HepG2 (cell line): Measurements from ENCODE around the gene EPHA4. TPM values are rescaled to one million over a fixed set of nuclear protein-coding genes. Genes with fewer than 3 reads are reported as not detected.

Source experiments
- ATAC-seq: fragments of 200-7000 bp; cut with Tn5 transposase; 3 replicates; pipeline ENCODE4 v1.9.1; 2020; ENCODE audit warnings: mild to moderate bottlenecking, moderate library complexity
- BruUV-seq: library from RNA; stranded (reverse); fragments of 400-500 nt; replicated peaks from 2 replicates; lab custom pipeline; 2021; lab: Mats Ljungman, UMichigan
- CTCF ChIA-PET: fragments of 300-600 bp; formaldehyde crosslinking; extraction: SDS; loops from one replicate; lab custom pipeline; 2021; ENCODE audit warnings: low total read pairs, inconsistent platforms, low intra/inter-chr PET ratio; lab: Yijun Ruan, JAX
- POLR2A ChIA-PET: fragments of 350-600 bp; sonication (Branson Sonifier 250); formaldehyde crosslinking; loops from one replicate; lab custom pipeline; 2020; ENCODE audit warnings: antibody characterized with exemption, inconsistent platforms; lab: Yijun Ruan, JAX
- DNase-seq: peaks from one replicate; pipeline ENCODE4 v3.0.0-alpha.2; 2015; ENCODE audit warnings: low spot score
- FAIRE-seq: peaks from 3 replicates; lab custom pipeline; 2011; peaks lifted over from hg19 to GRCh38; lab: Jason Lieb, UNC
- H2AFZ ChIP-seq: one replicate; pipeline ENCODE4 v1.6.1; 2011; ENCODE audit warnings: low read length, inconsistent platforms
- H3K27ac ChIP-seq: fragments of 300-600 bp; 3 replicates; pipeline ENCODE4 v1.8.0; 2011; ENCODE audit warnings: mixed run types, mild to moderate bottlenecking, mixed read lengths, low read length, inconsistent platforms; ENCODE audit not compliant: insufficient read depth; ENCODE audit errors: extremely low read length
- H3K27me3 ChIP-seq, 2 experiments: fragments of 200-600 bp in 1 of 2; 2 replicates in 1 of 2; 3 replicates in 1 of 2; pipeline versions ENCODE4 v1.6.0 to v1.8.0; 2011; ENCODE audit warnings: low read length in 2 of 2, mild to moderate bottlenecking in 2 of 2, moderate library complexity in 2 of 2, inconsistent platforms in 1 of 2; ENCODE audit not compliant: insufficient read depth in 2 of 2, control insufficient read depth in 1 of 2
- H3K36me3 ChIP-seq, 2 experiments: fragments of 200-600 bp in 1 of 2; replicated peaks in 1 of 2; 2 replicates in 1 of 2; 3 replicates in 1 of 2; pipeline versions ENCODE4 v1.5.1 to v1.8.0; 2011; ENCODE audit warnings: low read length in 2 of 2, inconsistent platforms in 1 of 2; ENCODE audit not compliant: insufficient read depth in 2 of 2, control insufficient read depth in 1 of 2
- H3K4me1 ChIP-seq: 2 replicates; pipeline ENCODE4 v1.5.1; 2012; ENCODE audit warnings: low read length, inconsistent platforms; ENCODE audit not compliant: insufficient read depth
- H3K4me2 ChIP-seq: 2 replicates; pipeline ENCODE4 v1.6.0; 2011; ENCODE audit warnings: low read depth, low read length, inconsistent platforms
- H3K4me3 ChIP-seq, 3 experiments: fragments of 200-600 bp in 1 of 3; sonication (generic), shearing (Covaris generic) in 1 of 3; replicated peaks in 1 of 3; 2 replicates each; pipeline ENCODE4 v1.5.1; 2011 to 2016; ENCODE audit warnings: low read length in 3 of 3, inconsistent platforms in 2 of 3, low read depth in 2 of 3, mild to moderate bottlenecking in 2 of 3, control low read depth in 1 of 3, mixed read lengths in 1 of 3; ENCODE audit not compliant: insufficient read depth in 1 of 3
- H3K79me2 ChIP-seq: one replicate; pipeline ENCODE4 v1.6.1; 2011; ENCODE audit warnings: low read length, inconsistent platforms; ENCODE audit not compliant: insufficient read depth
- H3K9ac ChIP-seq: 2 replicates; pipeline ENCODE4 v1.6.0; 2011; ENCODE audit warnings: mild to moderate bottlenecking, low read depth, low read length, inconsistent platforms; ENCODE audit not compliant: insufficient read depth
- H3K9me3 ChIP-seq: 2 replicates; pipeline ENCODE4 v1.5.1; 2012; ENCODE audit warnings: mild to moderate bottlenecking, low read length
- H4K20me1 ChIP-seq: 2 replicates; pipeline ENCODE4 v1.6.0; 2011; ENCODE audit warnings: inconsistent platforms, mild to moderate bottlenecking, low read length, moderate library complexity; ENCODE audit not compliant: insufficient read depth
- CHD2 ChIP-seq: IDR thresholded peaks from 2 replicates; pipeline ENCODE4 v1.6.1; 2011; ENCODE audit warnings: low read depth, low read length, improper control_type of control experiment
- CSRNP1 ChIP-seq: sonication (generic); formaldehyde crosslinking; IDR thresholded peaks from 2 replicates; pipeline ENCODE4 v1.8.1; 2023; ENCODE audit warnings: mild to moderate bottlenecking, missing genetic modification reagents
- CTCF ChIP-seq: sonication (generic); formaldehyde crosslinking; IDR thresholded peaks from 2 replicates; pipeline ENCODE4 v1.5.0; 2020; ENCODE audit warnings: mild to moderate bottlenecking, missing genetic modification reagents, moderate library complexity
- EP300 ChIP-seq, 3 experiments: sonication (generic) in 1 of 3; formaldehyde crosslinking in 1 of 3; IDR thresholded peaks; 2 replicates each; pipeline versions ENCODE4 v1.5.1 to v1.6.1; 2011 to 2020; ENCODE audit warnings: low read depth in 2 of 3, low read length in 2 of 3, borderline replicate concordance in 1 of 3, improper control_type of control experiment in 1 of 3, mild to moderate bottlenecking in 1 of 3, missing genetic modification reagents in 1 of 3, moderate library complexity in 1 of 3
- HDAC6 ChIP-seq: fragments of 200-600 bp; sonication (generic); IDR thresholded peaks from 2 replicates; pipeline ENCODE4 v1.7.0; 2017; ENCODE audit warnings: mild to moderate bottlenecking, antibody characterized with exemption, low read length, low read depth
- NR2F6 ChIP-seq, 2 experiments: IDR thresholded peaks; 2 replicates each; pipeline ENCODE4 v1.6.1; 2016; ENCODE audit warnings: antibody characterized with exemption in 1 of 2, mild to moderate bottlenecking in 1 of 2
- PAF1 ChIP-seq: IDR thresholded peaks from 2 replicates; pipeline ENCODE4 v1.6.1; 2016; ENCODE audit warnings: missing genetic modification reagents, missing compliant biosample characterization
- SNAI1 ChIP-seq: sonication (generic); formaldehyde crosslinking; IDR thresholded peaks from 2 replicates; pipeline ENCODE4 v1.5.0; 2020; ENCODE audit warnings: mild to moderate bottlenecking, missing genetic modification reagents, borderline replicate concordance
- SOX13 ChIP-seq, 3 experiments: fragments of 450-650 bp in 1 of 3; sonication (generic) in 1 of 3; formaldehyde crosslinking in 1 of 3; IDR thresholded peaks in 2 of 3; conservative IDR thresholded peaks in 1 of 3; 2 replicates each; pipeline versions ENCODE4 v1.5.0 to v1.6.1; 2016 to 2020; ENCODE audit warnings: antibody characterized with exemption in 1 of 3, mild to moderate bottlenecking in 1 of 3, missing compliant biosample characterization in 1 of 3, missing genetic modification reagents in 1 of 3, moderate library complexity in 1 of 3
- ZBTB33 ChIP-seq: sonication (generic); formaldehyde crosslinking; IDR thresholded peaks from 2 replicates; pipeline ENCODE4 v1.4.0; 2020; ENCODE audit warnings: missing genetic modification reagents
- ZNF260 ChIP-seq: sonication (generic); formaldehyde crosslinking; IDR thresholded peaks from 2 replicates; pipeline ENCODE4 v1.4.0; 2020; ENCODE audit warnings: missing genetic modification reagents, low read depth, mild to moderate bottlenecking, borderline replicate concordance
- ZNF639 ChIP-seq: conservative IDR thresholded peaks from 2 replicates; pipeline ENCODE4 v1.6.1; 2018; ENCODE audit warnings: missing genetic modification reagents
- ZNF710 ChIP-seq: sonication (generic); formaldehyde crosslinking; IDR thresholded peaks from 2 replicates; pipeline ENCODE4 v1.5.0; 2020; ENCODE audit warnings: mild to moderate bottlenecking, missing genetic modification reagents, borderline replicate concordance
- WGBS: methylation state at CpG from one replicate; pipeline ENCODE4 v1.1.6; 2017; ENCODE audit warnings: low lambda C conversion rate; 5-methylcytosine and 5-hydroxymethylcytosine counted together
- in situ Hi-C: cut with HindIII; loops from 2 replicates; pipeline ENCODE4 v1.10.0; 2017; ENCODE audit warnings: low pct_unique_long_range_greater_than_20kb; ENCODE audit not compliant: extremely low pct_ligation_motif_present
- intact Hi-C: fragments of 100-400 bp; cut with micrococcal nuclease; formaldehyde crosslinking; loops from one replicate; pipeline ENCODE4 v1.10.0; 2022; ENCODE audit not compliant: unreplicated experiment
- polyA plus RNA-seq, 8 experiments: library from polyadenylated mRNA; depleted of rRNA in 3 of 8; stranded (reverse) in 7 of 8; unstranded in 1 of 8; fragments of >200 nt; fragmentation: Illumina TruSeq in 4 of 8; extraction: Trizol in 4 of 8; gene quantifications; 2 replicates each; pipeline versions ENCODE4 v1.2.1 to v1.2.3, GENCODE V29; 2011 to 2016; ENCODE audit warnings: low read depth in 4 of 8, missing spikeins in 1 of 8, mixed read lengths in 1 of 8; ENCODE audit not compliant: insufficient read depth in 1 of 8
- total RNA-seq, 5 experiments: library from RNA; depleted of rRNA; stranded (reverse); fragments of >200 nt; fragmentation: Illumina TruSeq; extraction: Trizol; gene quantifications; 2 replicates each; pipeline ENCODE4 v1.2.3, GENCODE V29; 2016; ENCODE audit warnings: low read depth in 1 of 5

EPHA4 gene
- total and polyA plus RNA-seq, 2 of the 13 experiments (the other 11 are each of a cell fraction or from before 2014, with no cell fraction given), result not detected

GRCh38 chr2:221501210-221501882, 70.8 kb downstream of the EPHA4 start:
- no peaks in the 10 kb centered on the region for H4K20me1 ChIP-seq
- DNase-seq (no peak), ATAC-seq (no peak), FAIRE-seq (no peak)
- H3K9ac ChIP-seq, result no peak overlapping the region
- H2AFZ ChIP-seq, result no peak overlapping the region
- no TSS peak for BruUV-seq
- H3K27ac ChIP-seq, result no peak overlapping the region
- no peaks in the 10 kb centered on the region for H3K9me3 ChIP-seq
- no peaks in the 10 kb centered on the region for H3K4me1 ChIP-seq
- H3K27me3 ChIP-seq, result no peaks in the 10 kb centered on the region
- ChIA-PET POLR2A (no interaction called here), CTCF (no interaction called here)
- WGBS, result 17% methylated on average over 10 of the region's 10 CpGs
- in situ Hi-C loops (no loop called here), intact Hi-C loops (no loop called here)
- no peaks in the 10 kb centered on the region for H3K79me2 ChIP-seq
- no peak overlapping the region for H3K4me2 ChIP-seq
- H3K36me3 ChIP-seq, result no peaks in the 10 kb centered on the region
- H3K4me3 ChIP-seq, result no peak overlapping the region
- TF ChIP-seq HDAC6, result no peak
- no peak for TF ChIP-seq ZNF710
- no peak for TF ChIP-seq PAF1 (CRISPR knock-in tag)
- no peak for TF ChIP-seq EP300 (IDR thresholded peaks at IDR 0.05; ENCODE audit: low read depth in 2 of 2, low read length in 2 of 2)
- no peak for TF ChIP-seq EP300 (CRISPR knock-in tag; IDR thresholded peaks at IDR 0.05; ENCODE audit: borderline replicate concordance)
- TF ChIP-seq CHD2, result no peak
- no peak for TF ChIP-seq CSRNP1 (CRISPR knock-in tag)
- no peak for TF ChIP-seq ZBTB33
- no peak for TF ChIP-seq SNAI1 (CRISPR knock-in tag)
- TF ChIP-seq ZNF260 (CRISPR knock-in tag), result no peak
- TF ChIP-seq NR2F6 (IDR thresholded peaks at IDR 0.05), result no peak
- TF ChIP-seq NR2F6 (CRISPR knock-in tag; IDR thresholded peaks at IDR 0.05), result no peak
- no peak for TF ChIP-seq ZNF639
- TF ChIP-seq SOX13 (IDR thresholded peaks at IDR 0.05), result no peak
- TF ChIP-seq SOX13 (CRISPR knock-in tag; conservative IDR thresholded peaks at IDR 0.05 in 1 of 2, IDR thresholded peaks at IDR 0.05 in 1 of 2), result no peak
- no peak for TF ChIP-seq CTCF (CRISPR knock-in tag)
